GM21526 (cell line): ENCODE results near the gene DYNLT3.

Experiments
- ATAC-seq: cut with Tn5 transposase; IDR thresholded peaks from one replicate; pipeline ENCODE4 v1.9.1; 2021; ENCODE audit warnings: moderate library complexity; ENCODE audit not compliant: unreplicated experiment, low FRiP score

DYNLT3 gene, protein sequence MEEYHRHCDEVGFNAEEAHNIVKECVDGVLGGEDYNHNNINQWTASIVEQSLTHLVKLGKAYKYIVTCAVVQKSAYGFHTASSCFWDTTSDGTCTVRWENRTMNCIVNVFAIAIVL

GRCh38 chrX:37846934-37847732, at the start of gene DYNLT3:
Gene DYNLT3, minus strand, starts transcription at chrX:37847571. Its CDS starts 61 bp downstream, at chrX:37847510.
- peak; percentile 98 for ATAC-seq

DNA sequence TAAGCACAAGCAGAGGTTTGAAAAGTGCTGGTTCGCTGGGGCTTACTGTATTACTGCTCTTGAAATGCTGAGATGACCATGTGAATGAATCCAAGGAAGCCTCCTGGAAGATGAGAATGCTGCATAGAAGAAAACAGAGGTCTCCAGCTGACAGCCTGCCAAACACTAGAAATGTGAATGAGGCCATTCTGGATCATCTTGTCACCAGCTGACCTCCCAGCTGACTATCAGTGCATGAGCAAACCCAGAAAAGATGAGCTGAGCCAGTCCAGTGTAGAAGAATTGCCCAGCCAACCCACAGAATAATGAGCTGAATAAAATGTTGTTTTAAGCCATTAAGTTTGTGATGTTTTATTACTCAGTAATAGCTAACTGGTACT, 49.1 kb upstream of the DYNLT3 start:
- ATAC-seq: no peak

GRCh38 chrX:37895795-37896510, 48.6 kb upstream of the DYNLT3 start:
- ATAC-seq: no peak

DNA sequence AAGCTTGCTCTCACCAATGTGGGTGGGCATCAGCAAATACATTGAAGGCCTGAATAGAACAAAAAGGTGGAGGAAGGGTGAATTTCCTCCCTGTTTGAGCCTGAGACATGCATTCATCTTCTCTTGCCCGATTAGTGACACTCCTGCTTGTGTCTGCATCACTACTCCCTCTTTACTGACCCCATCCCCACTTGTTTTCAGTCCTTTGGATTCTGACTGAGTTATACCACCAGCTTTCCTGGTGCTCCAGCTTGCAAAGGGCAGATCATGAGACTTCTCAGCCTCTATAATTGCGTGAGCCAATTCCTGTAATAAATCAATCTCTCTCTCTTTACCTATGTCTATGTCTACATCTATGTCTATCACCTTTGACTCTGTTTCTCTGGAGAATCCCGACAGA, 47.4 kb upstream of the DYNLT3 start:
- no peak for ATAC-seq

DNA sequence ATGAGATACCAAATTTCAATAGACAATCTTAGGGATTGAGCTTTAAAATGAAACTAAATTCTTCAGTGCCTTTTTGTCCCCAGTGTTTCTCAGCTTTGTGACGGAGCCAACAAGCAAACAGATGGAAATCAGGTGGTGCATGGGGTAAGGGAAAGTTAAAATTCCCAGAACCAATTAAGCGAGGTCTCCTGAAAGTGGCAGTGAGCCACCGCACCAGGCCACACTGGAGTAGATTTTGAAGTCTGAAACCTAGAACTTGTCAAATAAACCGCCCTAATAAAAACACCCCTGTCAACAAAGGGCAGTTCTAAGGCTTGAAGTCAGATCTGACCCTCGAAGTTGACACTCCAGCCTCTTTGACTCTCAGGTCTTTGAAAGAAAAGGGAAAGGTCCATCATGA, 40.6 kb upstream of the DYNLT3 start:
- ATAC-seq: no peak

DNA sequence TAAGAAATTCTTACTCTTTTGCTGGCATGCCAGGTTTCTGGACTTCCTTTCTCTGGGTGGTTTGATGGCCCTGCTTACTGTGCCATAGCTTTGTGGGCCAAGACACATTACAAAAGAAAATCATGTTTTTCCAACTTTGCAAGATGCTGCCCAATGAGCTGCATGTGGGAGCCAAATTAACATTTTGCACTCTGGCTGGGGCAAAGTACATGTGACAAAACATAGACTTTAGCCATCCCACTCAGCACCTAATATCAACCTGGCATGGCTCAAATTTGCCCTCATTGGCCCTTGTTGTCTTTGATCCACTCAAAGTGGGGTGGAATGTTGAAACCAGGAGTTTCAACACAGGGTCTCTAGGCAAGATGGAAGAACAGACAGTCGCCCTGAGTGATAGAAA, 40.0 kb upstream of the DYNLT3 start:
- no peak for ATAC-seq

DNA sequence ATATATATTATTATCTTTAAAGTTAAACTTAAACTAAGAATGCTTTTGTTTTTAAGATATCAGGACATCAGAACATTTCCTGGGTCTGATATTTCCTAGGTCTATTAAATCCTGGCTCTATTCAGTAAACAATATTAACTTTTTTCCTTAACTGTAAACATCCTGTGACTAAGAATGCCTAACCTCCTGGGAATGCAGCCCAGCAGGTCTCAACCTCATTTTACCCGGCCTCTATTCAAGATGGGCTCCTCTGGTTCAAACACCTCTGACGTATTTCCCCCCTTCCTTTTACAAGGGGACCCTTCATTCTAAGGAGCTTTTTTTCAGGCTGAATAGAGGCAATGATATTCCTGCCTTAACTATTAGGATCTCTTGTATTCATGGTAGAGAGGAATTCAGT, 35.8 kb upstream of the DYNLT3 start:
- ATAC-seq: no peak

DNA sequence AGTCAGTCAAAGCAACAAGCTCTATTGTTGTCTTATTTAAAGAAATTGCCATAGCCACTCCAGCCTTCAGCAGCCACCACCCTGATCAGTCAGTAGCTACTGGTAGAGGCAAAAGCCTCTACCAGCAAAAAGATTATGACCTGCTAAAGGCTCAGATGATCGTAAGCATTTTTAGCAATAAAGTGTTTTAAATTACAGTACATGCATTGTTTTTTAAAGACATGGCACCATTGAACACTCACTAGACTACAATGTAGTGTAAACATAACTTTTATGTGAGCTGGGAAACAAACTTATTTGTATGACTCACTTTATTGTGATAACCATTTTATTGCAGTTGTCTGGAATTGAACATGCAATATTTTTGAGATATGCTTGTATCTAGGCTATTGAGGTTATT, 32.3 kb upstream of the DYNLT3 start:
- ATAC-seq: no peak

DNA sequence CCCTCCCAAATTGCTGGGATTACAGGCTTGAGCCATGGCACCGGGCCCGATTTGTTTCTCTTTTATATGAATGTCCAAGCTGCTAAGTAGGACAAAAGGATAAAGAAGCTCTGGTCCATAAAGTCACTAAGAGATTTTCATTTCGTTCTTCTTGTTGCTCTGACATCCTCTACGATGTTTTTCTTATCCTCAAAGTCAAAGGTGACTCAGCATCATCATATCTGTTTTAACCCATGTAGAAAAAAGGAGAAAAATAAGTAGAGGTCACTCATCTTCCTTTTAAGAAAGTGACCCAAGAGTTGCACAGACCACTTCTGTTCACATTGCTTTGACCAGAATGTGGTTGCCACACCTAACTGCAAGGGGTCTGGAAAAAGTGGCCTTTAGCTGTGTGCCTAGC, 29.3 kb upstream of the DYNLT3 start:
- no peak for ATAC-seq

GRCh38 chrX:37875675-37876074, 28.3 kb upstream of the DYNLT3 start:
- ATAC-seq: no peak

- ATAC-seq: no peak
Observed at GRCh38 chrX:37873220-37873619, 25.8 kb upstream of the DYNLT3 start.

GRCh38 chrX:37872303-37872655, 24.9 kb upstream of the DYNLT3 start:
- no peak for ATAC-seq

- no peak for ATAC-seq
Observed at GRCh38 chrX:37871626-37872302, 24.4 kb upstream of the DYNLT3 start.

DNA sequence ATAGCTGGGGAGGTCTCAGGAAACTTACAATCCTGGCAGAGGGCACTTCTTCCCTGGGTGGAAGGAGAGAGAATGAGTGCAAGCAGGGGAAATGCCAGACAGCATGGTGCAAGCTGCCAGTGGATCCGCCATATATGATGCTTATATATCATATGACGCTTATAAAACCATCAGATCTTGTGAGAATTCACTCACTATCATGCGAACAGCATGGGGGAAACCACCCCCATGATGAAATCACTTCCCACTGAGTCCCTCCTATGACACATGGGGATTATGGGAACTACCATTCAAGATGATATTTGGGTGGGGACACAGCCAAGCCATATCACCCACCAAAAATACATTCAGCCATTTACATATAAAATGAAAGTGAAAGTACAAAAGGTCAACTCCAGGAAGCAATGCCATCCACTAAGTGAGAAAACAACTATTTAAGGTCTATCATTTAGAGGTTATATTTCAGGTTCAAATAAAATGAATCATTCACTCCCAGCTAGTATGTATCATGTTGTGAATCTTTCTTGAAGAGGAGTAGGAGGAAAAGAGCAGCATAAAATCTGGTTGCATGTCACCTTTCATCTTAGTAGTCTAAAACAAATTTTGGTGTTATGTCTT, 20.3 kb upstream of the DYNLT3 start:
- no peak for ATAC-seq

- no peak for ATAC-seq
Observed at GRCh38 chrX:37863728-37864127, 16.4 kb upstream of the DYNLT3 start.

GRCh38 chrX:37862851-37863250, 15.5 kb upstream of the DYNLT3 start:
- no peak for ATAC-seq

- ATAC-seq: no peak
Observed at GRCh38 chrX:37860721-37861120, 13.3 kb upstream of the DYNLT3 start.

DNA sequence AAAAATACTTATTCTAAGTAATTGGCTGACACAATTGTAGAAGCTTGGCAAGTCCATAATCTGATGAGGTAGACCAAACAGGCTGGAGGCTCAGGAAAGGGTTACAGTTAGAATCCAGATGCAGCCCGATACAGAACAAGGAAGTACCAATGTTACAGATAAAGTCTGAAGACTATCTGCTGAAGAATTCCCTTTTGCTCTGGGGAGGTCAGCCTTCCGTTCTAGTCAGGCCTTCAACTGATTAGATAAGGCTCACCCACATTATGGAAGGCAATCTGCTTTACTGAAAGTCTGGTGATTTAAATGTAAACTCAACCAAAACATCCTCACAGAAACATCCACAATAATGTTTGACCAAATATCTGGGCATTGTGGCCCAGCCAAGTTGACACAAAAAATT, 7.4 kb upstream of the DYNLT3 start:
- no peak for ATAC-seq

- ATAC-seq: no peak
Observed at GRCh38 chrX:37854148-37854547, 6.8 kb upstream of the DYNLT3 start.

DNA sequence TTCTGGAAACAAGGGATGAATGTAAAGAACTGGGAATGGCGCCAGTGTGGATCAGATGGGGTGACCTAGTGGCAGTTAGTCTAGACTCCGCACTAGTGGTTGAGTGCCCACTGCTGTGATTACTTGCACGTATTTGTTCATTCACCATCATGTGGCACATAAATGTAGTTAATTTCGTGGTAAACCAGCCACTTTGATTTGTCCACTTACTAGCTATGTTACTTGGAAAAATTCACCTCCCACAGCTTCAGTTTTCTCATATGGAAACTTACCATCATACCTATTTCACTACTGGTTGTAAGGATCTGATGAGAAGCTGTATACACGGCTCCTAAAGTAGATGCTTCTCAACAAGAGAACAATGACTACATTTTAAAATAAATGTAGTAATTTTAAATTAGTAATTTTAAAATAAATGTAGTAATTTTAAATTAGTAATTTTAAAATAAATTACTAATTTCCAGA, 394 bp upstream of the DYNLT3 start:
- ATAC-seq: peak; percentile 29

GRCh38 chrX:37846558-37846933, 825 bp downstream of the DYNLT3 start:
- ATAC-seq: no peak
